Endometrial microvascular endothelial cells (primary cell): ENCODE measurements around the gene SLCO1B3. TPM values are rescaled to one million over a fixed set of nuclear protein-coding genes. Genes with fewer than 3 reads are reported as not detected.

Experiments used
- in situ Hi-C: cut with HindIII; loops from 2 replicates; pipeline ENCODE4 v1.10.0; 2017; ENCODE audit warnings: low sequenced_read_pairs, low pct_unique_long_range_greater_than_20kb; ENCODE audit errors: inconsistent ontology term
- total RNA-seq: library from RNA; depleted of rRNA; stranded (reverse); fragments of >200 nt; gene quantifications from one replicate; pipeline ENCODE4 v1.2.3, GENCODE V29; 2015; ENCODE audit errors: inconsistent ontology term

Gene SLCO1B3
- total RNA-seq, 1 donor from 2014 or later, result not detected

DNA sequence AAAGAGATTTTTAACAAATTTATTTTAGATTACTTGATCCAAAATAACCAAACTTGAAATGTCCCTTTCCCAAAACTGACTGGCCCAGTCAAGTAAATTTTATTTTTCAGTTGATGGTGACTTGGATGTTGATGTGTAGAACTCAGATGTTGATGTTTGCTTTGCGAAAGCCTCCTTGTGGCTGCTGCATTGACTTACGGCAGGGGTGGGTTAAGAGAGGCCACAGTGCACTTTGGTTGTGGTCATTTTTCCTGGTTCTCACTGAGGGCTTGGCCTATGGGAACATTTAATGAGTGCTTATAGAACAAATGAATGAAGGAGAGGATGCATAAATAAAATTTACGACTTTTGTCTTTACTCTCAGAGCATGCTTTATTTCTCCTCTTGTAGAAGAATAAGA is 52.6 kb downstream of the SLCO1B3 start:
- in situ Hi-C loops, result no loop called here

- in situ Hi-C loops, result no loop called here
Observed at GRCh38 chr12:20865873-20866272, 55.4 kb downstream of the SLCO1B3 start.

GRCh38 chr12:20868277-20868676 is 57.8 kb downstream of the SLCO1B3 start:
- in situ Hi-C loops, result no loop called here

DNA sequence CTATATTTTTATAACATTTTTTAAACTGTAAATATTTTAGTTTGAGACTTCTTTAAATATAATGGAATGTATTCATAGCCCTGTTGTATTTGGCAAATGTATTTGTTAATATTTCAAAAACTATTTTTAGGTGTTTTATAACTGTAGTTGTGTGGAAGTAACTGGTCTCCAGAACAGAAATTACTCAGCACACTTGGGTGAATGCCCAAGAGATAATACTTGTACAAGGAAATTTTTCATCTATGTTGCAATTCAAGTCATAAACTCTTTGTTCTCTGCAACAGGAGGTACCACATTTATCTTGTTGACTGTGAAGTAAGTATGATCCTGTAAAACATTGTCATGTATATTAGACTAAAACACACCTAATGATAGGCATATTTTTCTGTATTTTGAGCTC is 72.8 kb downstream of the SLCO1B3 start:
- in situ Hi-C loops, result no loop called here

- in situ Hi-C loops, result no loop called here
Observed at GRCh38 chr12:20885116-20885515, 74.6 kb downstream of the SLCO1B3 start.

DNA sequence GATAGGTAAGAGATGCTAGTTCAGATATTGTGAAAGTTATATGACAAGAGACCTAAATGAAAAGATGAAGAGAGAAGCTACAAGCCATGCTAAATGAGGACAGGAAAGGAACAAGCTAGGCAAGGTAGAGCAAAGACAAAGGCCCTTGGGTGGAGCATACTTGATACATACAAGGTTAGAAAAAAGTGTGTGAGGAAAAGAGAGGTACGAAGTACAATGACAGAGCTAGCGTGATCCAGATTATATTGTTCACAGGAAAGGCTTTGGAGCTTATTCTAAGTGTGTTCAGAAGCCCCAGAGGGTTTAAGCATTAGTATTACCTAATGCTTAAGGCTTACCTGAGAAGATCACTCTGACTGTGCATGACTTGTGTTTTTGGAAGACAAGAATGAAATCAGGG is 75.0 kb downstream of the SLCO1B3 start:
- in situ Hi-C loops, result no loop called here

GRCh38 chr12:20917269-20917668 is 106.8 kb downstream of the SLCO1B3 start:
- in situ Hi-C loops, result no loop called here

- in situ Hi-C loops, result no loop called here
Observed at GRCh38 chr12:20917819-20918218, 107.3 kb downstream of the SLCO1B3 start.

DNA sequence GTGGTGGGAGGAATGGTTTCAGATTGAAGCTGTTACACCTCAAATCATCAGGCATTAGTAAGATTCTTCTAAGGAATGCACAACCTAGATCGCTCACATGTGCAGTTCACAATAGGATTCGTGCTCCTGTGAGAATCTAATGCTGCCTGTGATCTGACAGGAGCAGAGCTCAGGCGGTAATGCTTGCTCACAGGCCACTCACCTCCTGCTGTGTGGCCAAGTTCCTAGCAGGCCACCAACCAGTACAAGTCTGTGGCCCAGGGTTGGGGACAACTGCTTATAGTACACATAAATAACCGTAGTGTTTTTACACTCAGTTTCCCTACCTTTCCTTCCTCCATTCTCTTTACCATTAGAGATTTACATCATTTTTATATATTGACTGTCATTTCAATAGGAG is 121.4 kb downstream of the SLCO1B3 start:
- in situ Hi-C loops, result no loop called here

- in situ Hi-C loops, result no loop called here
Observed at GRCh38 chr12:20946732-20947131, 136.2 kb downstream of the SLCO1B3 start.

GRCh38 chr12:20950248-20950647 is 139.7 kb downstream of the SLCO1B3 start:
- in situ Hi-C loops, result no loop called here

DNA sequence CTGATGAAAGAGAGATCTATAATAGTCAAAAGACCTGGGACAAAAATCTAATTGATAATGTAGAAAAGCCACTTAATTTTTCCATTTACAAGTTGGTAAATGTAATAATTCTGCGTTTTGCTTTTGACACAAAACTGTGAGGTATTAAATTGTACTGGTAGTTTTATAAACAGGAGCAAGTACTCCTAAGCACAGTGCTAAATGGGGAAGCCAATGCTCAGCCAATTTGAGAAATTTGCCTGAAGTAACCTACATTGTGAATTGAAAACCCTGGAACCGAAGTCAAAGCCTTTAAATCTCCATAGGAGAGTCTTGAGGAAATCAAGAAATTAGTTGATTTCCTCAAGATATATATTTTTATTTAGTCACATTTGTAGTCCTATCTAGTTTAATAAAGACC is 152.8 kb downstream of the SLCO1B3 start:
- in situ Hi-C loops, result no loop called here

- in situ Hi-C loops, result no loop called here
Observed at GRCh38 chr12:20963762-20964161, 153.3 kb downstream of the SLCO1B3 start.

Other genes with a start within 250 kb of the SLCO1B3 start
- gene SLCO1C1, start 115.4 kb upstream of the SLCO1B3 start, total RNA-seq, result not detected